Uterine smooth muscle cell (primary cell): ENCODE results near the gene LYSMD1. TPM values are rescaled to one million over a fixed set of nuclear protein-coding genes. Genes with fewer than 3 reads are reported as not detected.

Source experiments
- total RNA-seq: library from RNA; depleted of rRNA; stranded (reverse); fragments of >200 nt; gene quantifications from 2 replicates; pipeline ENCODE4 v1.2.3, GENCODE V29; 2014

LYSMD1 gene
- 5.6 and 6.7 TPM in 2 replicates for total RNA-seq

GRCh38 chr1:151165738-151166504 lies at the start of gene LYSMD1, which contains the start of gene SCNM1:
TSS of gene LYSMD1 (minus strand) at chr1:151165902. CDS start at chr1:151165258, 644 bp downstream.
TSS of gene SCNM1 (plus strand) at chr1:151166144. CDS start at chr1:151166153, 9 bp downstream.

DNA sequence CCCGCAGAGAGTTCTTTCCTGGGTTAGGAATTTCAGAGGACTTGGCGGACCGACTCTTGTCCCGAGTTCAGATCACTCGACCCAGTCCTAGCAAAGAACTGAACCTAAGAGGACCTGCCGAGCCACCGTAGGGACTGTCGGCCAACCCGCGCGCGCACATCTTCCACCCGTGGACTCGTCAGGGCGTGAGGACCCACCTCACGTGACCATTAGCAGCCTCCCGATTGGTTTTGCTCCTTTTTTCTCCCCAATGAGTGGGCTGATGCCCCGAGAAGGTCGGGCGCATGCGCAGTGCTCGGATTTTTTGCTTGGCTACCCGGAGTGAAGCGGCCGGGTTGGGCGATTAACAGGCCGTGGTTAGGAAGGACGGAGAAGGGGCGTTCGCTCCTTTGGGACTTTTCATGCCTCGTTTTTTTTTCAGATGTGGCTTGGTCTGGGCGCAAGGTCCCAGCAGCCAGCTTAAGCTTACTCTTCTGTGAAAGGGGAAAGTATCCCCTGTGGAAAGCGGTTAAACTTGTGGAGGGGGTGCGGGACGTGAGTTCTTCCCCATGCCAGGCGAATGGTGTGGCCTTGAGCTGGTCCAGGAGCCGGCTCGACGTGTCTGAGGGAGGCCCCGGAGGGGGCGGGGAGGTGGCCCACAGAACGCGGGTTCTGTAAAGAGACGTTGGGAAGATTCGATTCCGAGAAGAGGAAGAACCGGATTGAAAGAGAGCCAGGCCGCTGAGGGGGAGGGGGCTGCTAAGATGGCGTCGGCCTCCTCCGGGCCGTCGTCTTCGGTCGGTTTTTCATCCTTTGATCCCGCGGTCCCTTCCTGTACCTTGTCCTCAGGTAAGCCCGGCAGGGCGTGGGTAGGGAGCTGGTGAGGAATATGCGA lies 32.8 kb upstream of the LYSMD1 start, which contains the start of gene PIP5K1A:
TSS of gene PIP5K1A (plus strand) at position 299 of the 874 bp plus-strand sequence. CDS start at position 744, 445 bp downstream.

GRCh38 chr1:151189637-151190445 lies 24.1 kb upstream of the LYSMD1 start, which contains the start of gene VPS72:
TSS of gene VPS72 (minus strand) at chr1:151190197. CDS start at chr1:151190121, 76 bp downstream.

DNA sequence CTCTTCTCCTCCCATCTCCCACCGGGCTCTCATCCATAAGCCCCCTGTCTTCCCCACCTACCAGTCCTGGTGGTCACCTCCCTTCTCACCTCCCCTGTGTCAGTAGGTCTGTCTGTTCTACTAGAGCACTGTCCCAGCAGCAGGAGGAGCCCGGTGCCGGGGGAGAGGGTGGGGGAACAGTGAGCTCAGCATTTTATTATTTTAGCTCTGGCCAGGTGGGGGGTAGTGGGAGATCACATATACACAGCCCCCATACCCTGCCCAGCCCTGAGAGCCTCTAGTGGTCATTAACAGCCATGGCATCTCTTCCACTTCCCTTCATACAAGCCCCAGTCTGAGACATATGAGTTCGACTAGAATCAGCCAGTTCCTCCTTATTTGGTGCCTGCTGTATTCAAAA lies 10.2 kb upstream of the LYSMD1 start, which contains the start of gene TMOD4:
TSS of gene TMOD4 (minus strand) at position 119 of the 400 bp plus-strand sequence. CDS start 1,106 bp downstream, outside the sequence.

GRCh38 chr1:151156515-151156819 lies 9.2 kb downstream of the LYSMD1 start, which contains the start of gene TNFAIP8L2:
TSS of gene TNFAIP8L2 (plus strand) at chr1:151156649. CDS start at chr1:151158698, 2,049 bp downstream.

DNA sequence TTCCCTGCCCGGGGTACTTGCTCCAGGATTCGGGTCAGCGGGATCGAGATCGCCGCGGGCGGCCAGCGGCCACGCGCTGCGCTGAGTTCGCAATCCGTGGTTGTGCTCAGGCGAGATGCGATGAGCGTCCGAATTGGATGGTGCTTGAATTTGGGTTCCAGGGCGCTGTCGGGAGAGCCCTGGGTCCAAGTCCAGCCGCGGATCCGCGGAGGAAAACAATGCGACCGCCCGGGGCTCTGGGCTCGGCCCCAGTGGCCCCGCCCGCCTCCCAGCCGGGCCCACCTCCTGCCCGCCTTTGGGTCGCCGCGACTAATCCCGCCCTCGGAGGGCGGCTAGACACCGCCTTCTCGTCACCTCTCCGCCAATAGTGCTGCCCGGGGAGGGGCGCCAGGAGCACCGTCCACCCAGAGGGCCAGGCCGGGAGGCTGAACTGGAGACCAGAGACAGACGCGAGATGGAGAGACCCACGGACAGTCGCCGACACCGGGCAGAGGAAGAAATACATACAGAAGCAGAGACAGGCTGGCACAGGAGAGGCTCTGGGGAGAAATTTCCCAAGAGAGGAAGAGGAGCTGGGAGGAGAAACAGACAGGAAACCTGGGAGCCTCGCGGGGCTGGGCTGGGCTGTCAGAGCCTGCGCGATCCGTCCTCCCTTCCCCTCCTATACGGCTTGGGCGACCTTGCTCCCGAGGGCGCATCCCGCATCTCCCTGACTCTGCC lies 19.1 kb downstream of the LYSMD1 start, which contains the start of gene SEMA6C:
TSS of gene SEMA6C (minus strand) at position 220 of the 720 bp plus-strand sequence. CDS start 4,010 bp downstream, outside the sequence.

Other genes with a start within 250 kb of the LYSMD1 start
- gene SETDB1, start 239.5 kb downstream of the LYSMD1 start, total RNA-seq = 31.2 and 35.1 TPM in 2 replicates
- 78.4 and 110 TPM in 2 replicates for gene CERS2, start 191.1 kb downstream of the LYSMD1 start, total RNA-seq
- gene ANXA9, start 183.6 kb downstream of the LYSMD1 start, total RNA-seq = 1.1 and 1.3 TPM in 2 replicates
- gene MINDY1, start 159.0 kb downstream of the LYSMD1 start, total RNA-seq = 5.7 and 6.0 TPM in 2 replicates
- gene PRUNE1, start 157.5 kb downstream of the LYSMD1 start, total RNA-seq = 4.0 and 4.6 TPM in 2 replicates
- gene BNIPL, start 129.3 kb downstream of the LYSMD1 start, total RNA-seq = 0.11 and 1.00 TPM in 2 replicates
- 1.4 and 1.7 TPM in 2 replicates for gene C1orf56, start 118.2 kb downstream of the LYSMD1 start, total RNA-seq
- 41.1 and 44.4 TPM in 2 replicates for gene CDC42SE1, start 106.3 kb downstream of the LYSMD1 start, total RNA-seq
- 5.0 and 6.9 TPM in 2 replicates for gene MLLT11, start 105.5 kb downstream of the LYSMD1 start, total RNA-seq
- 15.6 and 18.4 TPM in 2 replicates for gene GABPB2, start 95.1 kb downstream of the LYSMD1 start, total RNA-seq
- 0.66 and 0.75 TPM in 2 replicates for gene SEMA6C, start 19.3 kb downstream of the LYSMD1 start, total RNA-seq
- gene TNFAIP8L2, start 9.3 kb downstream of the LYSMD1 start, total RNA-seq = not detected in 2 replicates
- 18.4 and 23.9 TPM in 2 replicates for gene SCNM1, start 242 bp upstream of the LYSMD1 start, total RNA-seq
- gene TMOD4, start 10.1 kb upstream of the LYSMD1 start, total RNA-seq = 0.22 TPM in 1 of 2 replicates, not detected in the other
- 50.7 and 54.9 TPM in 2 replicates for gene VPS72, start 24.3 kb upstream of the LYSMD1 start, total RNA-seq
- gene PIP5K1A, start 32.6 kb upstream of the LYSMD1 start, total RNA-seq = 66.1 and 76.1 TPM in 2 replicates
- gene PSMD4, start 88.8 kb upstream of the LYSMD1 start, total RNA-seq = 243 and 344 TPM in 2 replicates
- 12.5 and 12.6 TPM in 2 replicates for gene ZNF687, start 116.4 kb upstream of the LYSMD1 start, total RNA-seq
- gene PI4KB, start 161.5 kb upstream of the LYSMD1 start, total RNA-seq = 47.9 and 74.1 TPM in 2 replicates
- gene RFX5, start 181.3 kb upstream of the LYSMD1 start, total RNA-seq = 29.6 and 32.4 TPM in 2 replicates
- 22.2 and 25.0 TPM in 2 replicates for gene SELENBP1, start 206.8 kb upstream of the LYSMD1 start, total RNA-seq
- 352 and 425 TPM in 2 replicates for gene PSMB4, start 233.7 kb upstream of the LYSMD1 start, total RNA-seq